ENCODE measurements around the gene TLE4. TPM values are rescaled to one million over a fixed set of nuclear protein-coding genes. Genes with fewer than 3 reads are reported as not detected.
A peak's percentile ranks its signal among the peaks of the same experiment; 100 is the strongest.

TLE4 gene
- total RNA-seq, 4 donors from 2014 or later: 30.1 to 52.5 (median 38.1) TPM

DNA sequence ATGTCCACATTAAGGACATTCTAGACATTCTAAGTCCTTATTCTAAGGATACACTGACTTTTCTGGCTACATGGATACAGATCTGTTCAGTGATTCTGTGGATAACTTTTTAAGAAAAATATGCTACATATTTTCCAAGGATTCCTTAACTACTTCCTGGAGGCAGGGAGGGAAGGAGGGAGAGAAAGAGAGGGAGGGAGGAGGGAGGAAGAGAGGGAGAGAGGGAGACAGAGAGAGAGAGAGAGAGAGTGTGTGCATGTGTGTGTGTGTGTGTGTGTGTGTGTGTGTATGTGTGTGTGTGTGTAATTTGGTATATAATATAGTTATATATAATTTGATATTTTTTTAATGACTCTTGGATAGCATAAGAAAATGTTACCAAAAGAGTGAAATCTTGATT lies 109.8 kb downstream of the TLE4 start:
- intact Hi-C loops (cut with DNase I): no loop called here
- H3K36me3 ChIP-seq: peaks cover 0 to 2% (median 0%) of the 10 kb centered on the region in 3 donors
- H3K27ac ChIP-seq: no peak overlapping the region
- no peak for DNase-seq
- no peak for TF ChIP-seq POLR2A (IDR thresholded peaks at IDR 0.05)
- TF ChIP-seq, protein P1, sequence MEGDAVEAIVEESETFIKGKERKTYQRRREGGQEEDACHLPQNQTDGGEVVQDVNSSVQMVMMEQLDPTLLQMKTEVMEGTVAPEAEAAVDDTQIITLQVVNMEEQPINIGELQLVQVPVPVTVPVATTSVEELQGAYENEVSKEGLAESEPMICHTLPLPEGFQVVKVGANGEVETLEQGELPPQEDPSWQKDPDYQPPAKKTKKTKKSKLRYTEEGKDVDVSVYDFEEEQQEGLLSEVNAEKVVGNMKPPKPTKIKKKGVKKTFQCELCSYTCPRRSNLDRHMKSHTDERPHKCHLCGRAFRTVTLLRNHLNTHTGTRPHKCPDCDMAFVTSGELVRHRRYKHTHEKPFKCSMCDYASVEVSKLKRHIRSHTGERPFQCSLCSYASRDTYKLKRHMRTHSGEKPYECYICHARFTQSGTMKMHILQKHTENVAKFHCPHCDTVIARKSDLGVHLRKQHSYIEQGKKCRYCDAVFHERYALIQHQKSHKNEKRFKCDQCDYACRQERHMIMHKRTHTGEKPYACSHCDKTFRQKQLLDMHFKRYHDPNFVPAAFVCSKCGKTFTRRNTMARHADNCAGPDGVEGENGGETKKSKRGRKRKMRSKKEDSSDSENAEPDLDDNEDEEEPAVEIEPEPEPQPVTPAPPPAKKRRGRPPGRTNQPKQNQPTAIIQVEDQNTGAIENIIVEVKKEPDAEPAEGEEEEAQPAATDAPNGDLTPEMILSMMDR (IDR thresholded peaks at IDR 0.05): no peak
- H3K4me1 ChIP-seq: peaks cover 0 to 24% (median 2%) of the 10 kb centered on the region in 3 donors
- no peak overlapping the region for H3K4me3 ChIP-seq
- H3K27me3 ChIP-seq: no peaks in the 10 kb centered on the region
- H3K9me3 ChIP-seq: no peaks in the 10 kb centered on the region

DNA sequence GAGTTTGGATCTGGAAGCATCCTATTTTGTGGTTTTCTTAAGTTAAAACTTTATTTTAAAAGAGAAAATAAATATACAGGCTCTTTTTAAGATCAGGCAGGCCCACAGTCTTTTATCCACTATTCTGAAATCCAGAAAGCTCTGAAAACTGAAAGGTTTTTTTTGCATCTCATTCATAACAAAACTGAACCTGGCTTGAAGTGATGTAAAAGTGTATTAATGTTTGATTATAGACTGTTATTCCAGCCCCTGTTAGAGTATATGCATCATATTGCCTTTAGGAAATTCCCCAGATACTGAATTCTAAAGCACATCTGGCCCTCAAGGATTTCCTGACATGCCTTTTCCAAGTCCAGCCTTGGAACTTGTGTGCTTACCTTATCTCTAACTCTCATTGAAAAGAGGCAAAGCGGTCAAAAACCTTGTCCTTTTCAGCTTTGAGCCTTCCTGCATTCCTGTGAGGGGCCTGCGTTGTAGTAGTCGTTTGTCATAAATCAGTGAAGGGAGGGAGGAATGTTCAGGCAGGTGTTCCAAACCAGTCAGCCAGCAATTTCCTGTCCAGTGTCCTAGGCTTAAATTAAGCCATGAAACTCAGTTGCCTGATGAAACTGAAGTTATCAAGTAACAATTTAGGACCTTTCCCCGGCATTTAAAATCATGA lies 110.4 kb downstream of the TLE4 start:
- intact Hi-C loops (cut with DNase I): no loop called here
- H3K4me3 ChIP-seq: no peak overlapping the region
- peaks cover 0 to 9% (median 0%) of the 10 kb centered on the region in 3 donors for H3K36me3 ChIP-seq
- H3K4me1 ChIP-seq: peaks cover 0 to 29% (median 8%) of the 10 kb centered on the region in 3 donors
- no peak overlapping the region for H3K27ac ChIP-seq
- no peak for DNase-seq
- H3K27me3 ChIP-seq: no peaks in the 10 kb centered on the region
- H3K9me3 ChIP-seq: no peaks in the 10 kb centered on the region
- 32 to 85% methylated on average over 2 to 3 of the region's 4 CpGs for WGBS, 2 donors
- TF ChIP-seq POLR2A (IDR thresholded peaks at IDR 0.05): no peak
- TF ChIP-seq, protein P1 (IDR thresholded peaks at IDR 0.05): no peak

DNA sequence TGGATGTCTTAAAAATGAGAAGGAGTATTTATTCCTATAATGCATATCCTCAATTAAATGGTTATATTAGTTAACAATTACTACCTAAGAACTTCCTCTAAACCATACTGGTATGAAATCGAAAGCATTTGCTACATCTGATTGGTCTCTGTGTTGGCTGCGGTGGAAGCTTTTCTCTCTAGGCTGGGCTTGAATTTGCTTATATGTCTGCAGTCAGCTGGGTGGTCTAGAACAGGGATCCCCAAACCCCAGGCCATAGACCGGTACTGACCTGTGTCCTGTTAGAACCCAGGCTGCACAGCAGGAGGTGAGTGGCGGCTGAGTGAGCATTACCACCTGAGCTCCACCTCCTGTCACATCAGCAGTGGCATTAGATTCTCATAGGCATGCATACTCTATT lies 112.3 kb downstream of the TLE4 start:
- WGBS, 2 donors: 99 to 100% methylated on average over 2 to 4 of the region's 4 CpGs
- DNase-seq: no peak
- intact Hi-C loops (cut with DNase I): no loop called here
- TF ChIP-seq, protein P1 (IDR thresholded peaks at IDR 0.05): no peak
- no peak for TF ChIP-seq POLR2A (IDR thresholded peaks at IDR 0.05)
- Histone ChIP-seq H3K4me3 (no peak overlapping the region), H3K9me3 (no peaks in the 10 kb centered on the region), H3K27me3 (no peaks in the 10 kb centered on the region), H3K36me3 (peaks cover 0 to 9% (median 0%) of the 10 kb centered on the region in 3 donors), H3K27ac (no peak overlapping the region), H3K4me1 (peaks cover 0 to 29% (median 8%) of the 10 kb centered on the region in 3 donors)

DNA sequence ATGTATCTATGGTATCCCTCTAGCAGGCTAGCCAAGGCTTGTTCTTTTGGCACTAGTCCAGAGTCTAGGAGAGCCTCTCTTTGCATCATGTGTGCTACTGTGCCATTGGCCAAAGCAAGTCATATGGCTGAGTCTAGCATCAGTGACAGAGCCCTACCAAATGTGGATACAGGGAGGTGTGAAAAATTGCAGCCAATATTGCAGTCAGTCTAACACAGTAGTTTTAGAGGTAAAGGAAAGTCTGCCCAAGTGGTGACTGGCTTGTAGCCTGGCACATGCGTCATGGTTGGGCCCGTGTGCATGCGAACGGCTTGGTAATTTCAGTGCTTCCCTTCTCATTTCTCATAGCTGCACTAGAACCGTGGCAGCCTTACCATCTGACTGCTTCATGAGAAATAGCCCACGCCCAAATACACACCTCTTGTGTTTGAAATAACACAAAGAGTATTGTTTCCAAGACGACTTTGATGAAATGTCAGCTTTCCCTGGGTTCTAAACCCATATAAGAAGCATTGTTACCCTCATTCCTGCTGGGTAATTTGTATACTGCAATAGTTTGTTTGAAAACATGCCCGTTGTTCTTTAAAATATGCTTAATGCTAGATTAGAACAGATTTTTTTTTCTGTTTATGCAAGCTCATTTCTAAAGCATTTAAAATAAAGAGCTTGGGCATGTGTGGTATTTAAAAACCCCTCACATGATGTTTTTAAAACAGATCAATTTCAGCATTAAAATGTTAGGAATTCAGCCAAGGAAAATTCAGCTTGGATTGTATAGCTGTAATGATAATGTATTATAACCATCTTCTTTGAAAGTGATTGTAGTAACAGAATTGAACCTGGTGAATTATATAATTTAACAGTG lies 113.2 kb downstream of the TLE4 start:
- peaks cover 0 to 29% (median 8%) of the 10 kb centered on the region in 3 donors for H3K4me1 ChIP-seq
- H3K9me3 ChIP-seq: no peaks in the 10 kb centered on the region
- no peak for DNase-seq
- intact Hi-C loops (cut with DNase I): no loop called here
- TF ChIP-seq, protein P1 (IDR thresholded peaks at IDR 0.05): no peak
- no peak for TF ChIP-seq POLR2A (IDR thresholded peaks at IDR 0.05)
- H3K27me3 ChIP-seq: no peaks in the 10 kb centered on the region
- 72 to 83% methylated on average over 8 of the region's 8 CpGs for WGBS, 2 donors
- H3K4me3 ChIP-seq: no peak overlapping the region
- H3K36me3 ChIP-seq: peaks cover 0 to 9% (median 0%) of the 10 kb centered on the region in 3 donors
- peak overlapping the region in 1 of 4 donors; percentile 11 for H3K27ac ChIP-seq

DNA sequence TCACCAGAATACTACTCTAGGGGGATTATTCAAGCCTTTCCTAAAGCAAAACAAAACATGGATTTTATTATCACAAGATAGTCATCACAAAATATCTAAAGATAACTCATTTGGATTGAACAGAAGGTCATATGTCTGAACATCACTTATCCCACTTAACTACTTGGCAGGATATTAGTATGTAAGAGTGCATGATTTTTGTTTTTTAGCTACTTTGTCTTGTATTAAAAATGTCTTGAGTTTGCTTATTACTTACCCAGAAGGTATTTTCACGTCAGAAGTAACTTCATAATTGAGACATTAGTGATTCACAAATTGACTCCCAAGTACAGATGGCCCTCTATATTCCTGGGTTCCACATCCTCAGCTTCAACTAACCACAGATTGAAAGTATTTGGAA lies 113.8 kb downstream of the TLE4 start:
- WGBS, 2 donors: 62 to 63% methylated on average over 1 of the region's 1 CpG
- Histone ChIP-seq H3K27ac (peak overlapping the region in 1 of 4 donors; percentile 37), H3K4me3 (no peak overlapping the region), H3K4me1 (peaks cover 0 to 29% (median 8%) of the 10 kb centered on the region in 3 donors), H3K36me3 (peaks cover 0 to 9% (median 0%) of the 10 kb centered on the region in 3 donors), H3K27me3 (no peaks in the 10 kb centered on the region), H3K9me3 (no peaks in the 10 kb centered on the region)
- no peak for DNase-seq
- intact Hi-C loops (cut with DNase I): no loop called here
- no peak for TF ChIP-seq POLR2A (IDR thresholded peaks at IDR 0.05)
- TF ChIP-seq, protein P1 (IDR thresholded peaks at IDR 0.05): no peak

Measured in esophagus squamous epithelium (tissue), 5 donors.